ENCODE data around the gene ADAMTSL2.

ADAMTSL2 gene

DNA sequence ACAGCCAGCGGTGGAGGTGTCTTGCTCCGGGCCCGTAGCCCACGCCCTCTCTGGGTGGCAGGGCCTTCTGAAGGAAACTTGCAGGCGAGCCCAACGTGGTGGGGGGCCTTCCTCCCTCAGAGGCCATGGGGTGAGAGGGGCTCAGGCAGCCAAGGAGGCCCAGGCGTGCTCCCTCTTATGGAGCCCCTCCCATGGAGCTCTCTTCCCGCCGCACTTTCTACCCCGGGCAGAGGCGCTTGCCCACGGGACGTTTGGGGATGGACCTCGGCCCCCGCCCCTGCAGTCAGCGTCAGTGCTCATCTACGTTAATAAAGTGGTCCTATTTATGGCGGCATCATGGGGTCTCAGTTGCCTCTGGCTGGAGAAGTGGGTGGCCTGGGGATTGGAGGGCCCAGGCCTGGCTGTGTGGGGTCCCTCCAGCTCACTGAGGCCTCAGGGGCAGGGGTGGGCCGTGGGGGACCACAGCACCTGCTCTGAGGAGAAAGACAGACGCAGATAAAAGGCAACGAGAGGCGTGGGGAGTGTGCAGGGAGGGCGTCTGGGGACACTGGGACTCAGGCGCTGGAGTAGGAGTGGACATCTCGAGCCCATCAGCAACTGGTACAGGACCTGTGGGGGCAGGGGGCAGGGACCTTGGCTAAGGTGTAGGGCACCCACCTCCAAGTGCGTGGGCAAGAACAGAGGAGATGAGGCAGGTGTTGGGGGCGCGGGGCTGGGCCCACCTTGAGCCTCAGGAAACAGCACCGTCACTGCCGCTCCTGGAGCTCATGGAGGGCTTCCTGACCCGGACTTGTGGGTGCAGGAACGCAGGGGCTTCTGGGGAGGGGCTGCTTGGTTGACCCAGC, 40.9 kb downstream of the ADAMTSL2 start:
- DNase-seq (ENCODE audit: low spot score) = no peak

DNA sequence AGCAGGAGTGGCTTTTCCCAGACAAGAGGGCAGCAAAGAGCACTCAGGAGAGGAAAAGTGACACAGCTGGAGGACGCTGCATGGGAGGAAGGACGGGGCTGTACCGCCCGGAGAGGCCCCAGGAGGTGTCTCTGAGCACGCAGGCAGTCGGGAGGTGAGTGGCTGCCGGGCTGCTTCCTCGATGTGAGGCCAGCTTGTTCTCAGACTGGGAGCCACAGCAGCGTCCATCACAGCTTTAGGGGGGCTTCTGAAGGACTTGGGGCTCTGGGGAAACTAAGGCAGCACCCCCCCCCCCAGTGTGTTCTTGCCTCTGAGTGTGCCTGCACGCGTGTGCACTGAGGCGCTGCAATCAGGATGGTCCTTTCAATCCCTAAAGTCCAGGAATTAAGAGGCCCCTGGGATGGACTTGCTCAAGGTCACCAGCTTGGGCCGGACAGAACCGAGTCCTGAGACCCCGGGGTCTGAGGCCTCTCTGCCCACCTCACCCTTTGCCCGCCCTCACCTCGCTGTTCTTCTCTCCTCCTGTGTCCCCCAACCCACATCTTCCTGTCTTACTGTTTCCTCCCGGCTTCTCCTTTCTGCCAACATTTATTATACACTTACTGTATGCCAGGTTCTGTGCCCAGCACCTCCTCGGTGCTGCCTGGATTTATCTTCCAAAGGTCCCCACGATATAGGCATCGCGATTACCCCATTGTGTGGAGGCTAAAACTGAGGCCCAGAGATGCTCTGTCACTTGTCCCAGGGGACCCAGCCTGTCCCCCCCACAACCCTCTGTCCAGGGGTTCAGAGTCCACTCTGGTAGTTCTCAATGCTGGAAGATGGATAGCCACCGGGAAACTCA, 41.7 kb downstream of the ADAMTSL2 start:
- DNase-seq (ENCODE audit: low spot score) = no peak

DNA sequence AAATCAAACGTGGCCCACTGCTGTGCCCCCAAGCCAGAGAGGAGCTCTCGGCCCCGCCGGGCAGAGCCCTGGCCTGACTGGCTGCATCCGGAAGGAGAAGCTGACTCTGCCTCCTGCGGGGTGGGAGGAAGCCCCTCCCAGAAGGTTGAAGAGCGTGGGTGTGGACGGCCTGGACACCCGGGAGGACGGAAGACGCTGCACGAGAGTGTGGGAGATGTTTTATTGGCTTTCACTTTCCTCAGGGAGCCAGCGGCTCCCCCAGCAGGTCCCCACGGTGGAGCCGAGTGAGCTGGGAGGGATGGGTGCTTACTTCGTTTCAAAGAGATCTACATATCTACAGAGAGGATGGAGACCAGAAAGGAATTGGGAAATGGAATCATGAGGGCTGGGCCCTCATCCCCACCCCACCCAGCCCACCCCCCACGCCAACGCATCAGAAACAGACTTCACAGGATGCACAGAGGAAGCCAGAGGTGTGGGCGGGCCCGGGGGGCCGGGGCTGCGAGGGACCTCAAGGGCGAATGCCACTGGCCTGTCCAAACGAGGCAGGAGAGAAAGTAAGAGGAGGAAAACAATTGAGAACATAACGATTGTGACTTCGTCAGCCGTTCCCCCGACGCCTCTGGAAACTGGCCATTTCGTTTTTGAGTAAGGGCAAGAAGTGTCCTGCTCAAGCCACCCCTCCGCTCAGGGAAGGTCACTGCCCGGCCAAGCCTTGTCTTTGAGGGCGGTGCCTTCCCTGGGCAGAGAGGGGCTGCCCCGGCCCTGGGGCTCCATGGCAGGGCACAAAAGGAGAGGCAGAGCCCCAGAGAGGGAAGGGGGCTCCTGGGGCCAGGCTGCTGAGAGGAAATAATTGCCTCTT, 42.6 kb downstream of the ADAMTSL2 start:
- DNase-seq (ENCODE audit: low spot score) = no peak

DNA sequence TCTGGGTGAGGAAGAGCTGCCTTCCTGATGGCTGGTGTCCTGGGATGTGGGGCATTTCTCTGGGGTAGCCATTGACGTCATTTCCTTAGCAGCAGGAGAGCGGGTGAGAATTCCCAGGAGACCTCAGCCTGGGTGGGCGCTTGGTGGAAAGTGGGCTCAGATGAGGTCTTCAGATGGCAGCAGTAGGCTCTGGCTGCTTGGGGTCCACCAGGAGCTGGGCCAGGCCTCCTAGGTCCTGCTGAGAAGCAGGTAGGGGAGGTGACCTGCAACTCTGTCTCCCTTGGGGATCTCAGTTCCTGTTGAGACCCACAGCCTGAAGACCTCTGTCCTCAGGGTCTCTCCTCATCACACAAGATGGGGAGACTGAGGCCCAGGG, 43.2 kb downstream of the ADAMTSL2 start:
- DNase-seq (ENCODE audit: low spot score) = no peak

DNA sequence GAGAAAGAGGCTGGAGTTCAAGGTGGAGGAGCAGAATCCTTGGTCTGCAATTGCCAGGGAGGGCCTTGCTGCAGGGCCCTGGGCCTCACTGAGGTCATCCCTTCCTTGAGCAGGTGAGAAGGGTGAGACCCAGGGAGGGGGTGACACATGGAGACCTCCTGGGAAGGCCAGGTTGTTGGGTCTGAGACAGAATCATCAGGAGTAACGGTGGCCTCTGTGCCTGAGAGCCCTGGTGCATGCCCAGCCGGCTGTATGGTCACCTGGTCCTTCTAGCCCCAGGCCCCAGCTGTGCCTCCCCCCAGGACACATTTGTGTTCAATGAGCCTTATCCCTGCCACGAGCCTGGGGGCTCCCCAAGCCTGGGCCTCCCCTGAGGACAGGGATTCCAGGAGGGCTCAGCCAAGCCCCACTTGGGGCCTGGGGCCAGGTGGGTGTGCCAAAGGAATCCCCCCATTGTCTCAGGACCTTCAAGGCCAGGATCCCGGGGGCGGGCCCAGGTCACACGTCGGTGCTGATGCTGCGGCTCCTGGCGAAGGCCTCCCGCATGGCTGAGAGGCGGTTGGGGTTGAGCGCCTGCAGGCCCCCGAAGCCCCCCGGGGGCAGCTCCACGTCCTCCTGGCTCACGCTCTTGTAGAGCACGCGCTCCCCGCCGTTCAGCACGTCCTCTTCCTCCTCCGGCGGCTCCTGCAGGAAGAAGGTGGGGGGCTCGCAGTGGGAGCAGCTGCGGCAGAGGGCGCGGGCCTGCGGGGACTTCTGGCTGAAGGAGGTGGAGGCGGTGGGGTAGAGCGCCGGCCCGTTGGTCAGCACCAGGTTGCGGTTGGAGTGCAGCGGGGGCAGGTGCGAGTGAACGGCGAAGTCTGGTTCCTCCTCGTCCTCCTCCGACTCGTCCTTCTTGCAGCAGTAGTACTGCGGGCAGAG, 44.3 kb downstream of the ADAMTSL2 start:
- no peak for DNase-seq (ENCODE audit: low spot score)

DNA sequence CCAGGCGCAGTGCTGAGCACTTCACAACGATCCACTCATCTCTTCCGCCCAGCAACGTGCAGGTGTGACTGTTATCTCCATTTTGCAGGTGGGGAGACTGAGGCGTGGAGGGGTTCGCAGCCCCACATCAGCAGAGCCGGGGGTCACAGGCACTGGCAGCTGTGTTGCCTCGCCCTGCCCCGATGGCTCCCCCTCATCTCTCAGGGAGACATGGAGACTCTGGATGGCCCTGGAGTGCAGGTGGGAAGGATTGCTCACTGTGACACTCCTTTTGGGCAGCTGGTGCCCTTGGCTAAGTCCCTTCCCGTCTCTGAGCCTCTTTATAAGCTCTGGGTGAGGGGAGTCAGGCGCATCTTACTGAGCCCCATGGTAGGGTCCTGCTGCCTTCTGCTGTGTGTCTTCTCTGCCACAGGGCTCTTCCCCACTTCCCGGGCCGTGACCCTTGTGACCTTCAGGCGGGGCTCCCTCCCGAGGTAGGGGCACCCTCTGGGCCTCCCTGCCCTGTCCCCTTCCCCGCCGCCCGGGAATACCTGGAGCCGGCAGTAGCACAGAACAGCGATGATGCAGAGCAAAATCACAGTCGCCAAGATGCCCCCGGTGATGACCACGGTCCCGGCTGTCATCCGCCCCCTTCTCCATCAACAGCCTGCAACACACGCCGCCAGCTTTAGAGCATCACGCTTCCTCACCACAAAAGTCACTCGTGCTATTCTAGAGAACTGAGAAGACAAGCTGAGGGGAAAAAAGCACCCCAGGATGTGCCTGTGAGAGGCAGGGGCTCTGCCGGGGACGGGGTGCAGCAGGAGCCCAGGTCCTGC, 45.3 kb downstream of the ADAMTSL2 start:
- DNase-seq (ENCODE audit: low spot score) = no peak

DNA sequence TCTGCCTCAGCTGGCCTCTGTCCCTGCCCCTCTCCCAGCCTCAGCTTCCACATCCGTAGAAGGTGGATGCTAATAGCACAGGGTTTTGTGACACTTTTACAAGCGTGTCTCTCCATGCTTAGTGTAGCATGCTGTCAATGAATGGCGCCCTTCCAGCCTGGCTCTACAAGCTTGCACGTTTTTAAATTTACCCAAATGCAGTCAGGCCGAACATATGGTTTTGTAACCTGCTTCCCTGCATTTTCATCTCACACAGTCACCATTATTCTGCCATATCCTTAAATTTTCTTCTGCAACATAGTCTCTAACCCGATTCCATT, 45.9 kb downstream of the ADAMTSL2 start:
- no peak for DNase-seq (ENCODE audit: low spot score)

DNA sequence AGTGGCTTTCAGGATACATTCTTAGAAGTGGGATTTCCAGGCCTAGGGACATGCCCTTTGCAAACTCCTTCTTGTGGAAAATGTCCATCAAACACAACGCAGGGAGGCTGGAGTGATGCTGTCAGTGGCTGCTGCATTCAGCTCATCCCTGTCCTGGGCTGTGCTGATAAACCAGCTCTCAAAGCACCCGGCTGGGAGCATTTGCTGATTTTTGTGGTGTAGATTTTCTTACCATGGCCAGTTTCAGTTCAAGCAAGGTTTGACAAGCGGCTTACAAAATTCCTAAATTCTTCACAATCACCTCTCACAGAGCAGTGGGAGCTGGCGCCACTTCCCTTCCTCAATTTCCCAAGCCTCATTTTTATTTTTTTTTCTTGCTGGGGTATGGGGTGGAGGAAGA, 46.5 kb downstream of the ADAMTSL2 start:
- no peak for DNase-seq (ENCODE audit: low spot score)

DNA sequence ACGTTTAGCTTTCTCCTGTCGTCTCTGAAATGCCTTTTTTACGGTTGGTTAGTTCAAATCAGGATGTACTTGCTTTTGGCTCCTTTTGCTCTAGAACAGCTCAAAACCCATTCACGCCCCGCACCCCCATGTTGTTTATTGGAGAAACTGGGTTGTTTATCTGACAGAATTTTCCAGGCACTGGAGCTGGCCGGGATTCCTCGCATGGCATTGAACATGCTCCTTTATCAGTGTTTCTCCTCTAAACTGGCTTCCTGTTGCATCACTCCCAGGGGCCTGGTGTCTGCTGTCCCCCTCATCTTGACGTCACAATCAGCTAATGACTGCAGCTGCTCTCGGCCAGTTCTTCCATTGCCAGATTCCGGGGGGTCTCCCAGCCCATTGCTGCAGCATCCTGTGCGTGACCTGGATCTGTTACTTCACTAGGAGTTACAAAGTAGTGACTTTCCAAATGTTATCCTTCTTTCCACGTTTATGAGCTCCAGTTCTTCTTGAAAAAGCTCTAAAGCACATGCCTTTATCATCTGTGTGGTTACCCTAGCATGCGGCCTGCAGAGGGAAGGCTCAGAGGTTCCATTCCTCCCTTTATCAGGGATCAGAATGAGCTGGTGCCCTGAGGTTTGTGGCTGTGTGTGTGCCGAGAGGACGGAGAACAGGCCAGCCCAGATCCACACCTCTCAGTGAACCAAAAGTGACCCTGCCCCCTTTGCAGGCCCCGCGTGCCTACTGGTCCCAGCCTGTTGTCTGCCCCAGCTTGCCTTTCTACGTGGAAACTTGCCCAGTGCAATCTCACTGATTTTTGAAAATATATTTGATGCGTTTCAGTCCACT, 47.2 kb downstream of the ADAMTSL2 start:
- DNase-seq (ENCODE audit: low spot score) = no peak

DNA sequence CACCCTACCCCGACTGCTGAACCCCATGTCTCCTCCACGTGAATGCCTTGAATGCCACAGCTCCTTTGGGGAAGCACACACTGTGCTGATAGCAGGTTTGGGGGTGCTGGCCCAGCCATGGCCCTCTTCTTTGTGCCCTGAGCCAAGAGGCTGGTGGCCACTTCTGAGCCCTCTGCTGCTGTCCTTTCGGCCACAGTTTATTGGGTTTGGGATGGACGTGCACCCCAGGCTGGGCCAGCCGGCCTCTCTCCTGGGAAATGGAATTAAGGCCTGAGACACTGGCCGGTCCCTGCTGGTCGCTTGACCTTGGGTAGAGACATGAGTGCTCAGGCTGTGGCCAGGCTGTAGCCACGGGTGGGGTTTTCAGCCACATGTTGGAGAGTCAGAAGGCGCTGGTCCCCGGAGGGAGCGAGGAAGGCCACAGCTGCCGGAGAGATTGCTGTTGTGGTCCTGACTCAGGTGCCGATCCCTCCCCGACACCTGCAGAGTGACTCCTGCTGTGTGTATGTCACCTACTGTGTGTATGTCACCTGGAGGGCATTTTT, 48.1 kb downstream of the ADAMTSL2 start:
- no peak for DNase-seq (ENCODE audit: low spot score)

DNA sequence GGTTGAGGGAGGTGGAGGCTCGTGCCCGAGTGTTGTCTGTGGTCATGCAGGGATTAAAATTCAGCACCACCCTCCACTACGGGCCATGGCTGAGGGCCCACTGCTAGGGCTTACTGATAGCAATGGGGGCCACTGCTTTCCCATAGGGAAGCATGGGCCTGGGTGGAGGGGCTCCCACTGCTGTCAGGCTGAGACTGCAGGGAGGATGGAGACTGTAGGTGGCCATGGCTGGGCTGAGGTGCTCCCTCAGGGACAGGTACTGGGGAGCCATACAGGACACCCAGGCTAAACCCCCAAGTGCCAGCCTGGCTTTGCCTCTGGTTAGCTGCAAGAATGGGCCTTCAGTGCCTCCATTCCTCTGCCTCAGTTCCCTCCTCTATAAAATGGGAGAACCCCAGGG, 48.6 kb downstream of the ADAMTSL2 start:
- DNase-seq (ENCODE audit: low spot score) = no peak

DNA sequence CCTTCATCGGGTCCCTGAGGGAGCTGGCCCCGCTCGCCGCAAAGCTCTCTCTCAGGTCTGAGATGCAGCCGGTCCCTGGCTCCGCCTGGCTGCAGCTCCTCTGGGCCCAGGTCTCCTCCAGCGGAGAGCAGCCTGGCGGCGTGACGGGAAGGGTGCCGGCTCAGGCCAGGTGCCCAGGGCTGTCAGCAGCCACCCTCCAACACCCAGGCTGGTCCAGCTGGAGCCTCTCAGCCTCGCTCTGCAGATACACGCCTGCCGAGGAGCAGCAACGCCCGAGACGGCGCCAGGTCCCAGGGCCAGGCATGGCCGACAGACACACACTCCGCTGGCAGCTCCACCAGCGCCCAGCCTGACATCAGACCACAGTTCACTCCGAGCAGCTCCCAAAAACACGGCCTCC, 49.1 kb downstream of the ADAMTSL2 start:
- no peak for DNase-seq (ENCODE audit: low spot score)

DNA sequence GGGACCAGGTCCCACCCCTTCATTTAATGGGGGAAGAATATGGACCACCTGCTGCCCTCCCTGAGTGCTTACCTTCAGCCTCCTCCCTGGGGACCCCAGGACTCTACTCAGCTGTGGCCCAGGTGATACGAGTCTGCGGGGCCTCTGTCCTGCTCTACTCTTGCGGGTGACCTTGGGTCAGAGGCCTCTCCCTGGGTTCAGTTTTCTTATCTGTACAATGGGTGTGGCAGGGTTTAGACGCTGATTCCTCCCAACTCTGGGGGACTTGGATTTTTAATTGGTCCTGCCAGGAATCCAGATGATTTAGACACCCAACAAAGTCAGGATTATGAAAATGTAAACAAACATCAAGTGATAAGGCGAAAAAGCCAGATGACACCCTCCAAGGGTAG, 49.7 kb downstream of the ADAMTSL2 start:
- no peak for DNase-seq (ENCODE audit: low spot score)

DNA sequence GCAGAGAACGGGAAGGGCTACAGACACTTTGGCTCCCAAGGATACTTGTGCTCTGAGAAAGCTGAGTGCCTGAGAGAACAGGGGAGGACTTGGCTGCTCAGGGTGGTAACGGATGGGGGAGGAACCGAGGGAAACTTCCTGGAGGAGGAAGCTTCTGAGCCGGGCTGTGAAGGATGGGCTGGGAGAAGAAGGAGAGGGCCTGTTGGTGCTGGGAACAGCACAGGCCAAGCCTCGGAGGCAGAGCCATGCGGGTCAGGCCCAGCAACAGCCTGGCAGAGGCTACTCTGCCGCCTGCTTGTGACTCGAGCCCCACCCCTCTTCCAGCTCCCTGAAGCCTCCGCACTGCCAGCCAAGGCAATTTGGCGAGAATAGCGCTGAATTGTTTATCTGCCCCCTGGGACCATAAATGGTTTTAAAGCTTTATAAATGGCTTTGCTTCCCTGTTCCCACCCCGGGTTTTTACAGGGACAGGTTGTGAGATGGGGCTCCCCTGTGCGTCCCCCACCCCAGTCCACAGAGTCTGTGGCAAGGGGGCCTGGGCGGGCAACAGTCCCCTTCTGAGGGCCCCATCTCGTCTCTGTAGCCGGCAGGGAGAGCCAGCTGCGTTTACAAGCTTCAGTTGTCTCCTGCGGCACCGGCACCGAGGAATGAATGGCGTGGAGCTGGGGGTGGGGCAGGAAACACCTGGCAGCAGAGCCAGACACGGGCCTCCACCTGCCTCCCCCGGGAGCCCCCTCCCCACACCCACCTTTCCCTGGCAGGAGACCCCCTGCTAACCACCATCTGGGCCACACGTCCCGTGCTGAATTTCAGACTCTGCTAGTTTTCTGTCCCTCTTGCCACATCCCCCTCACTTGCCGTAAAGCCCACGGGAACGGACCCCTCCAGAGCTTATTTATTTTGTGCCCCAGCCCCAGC, 50.3 kb downstream of the ADAMTSL2 start:
- DNase-seq (ENCODE audit: low spot score) = no peak

DNA sequence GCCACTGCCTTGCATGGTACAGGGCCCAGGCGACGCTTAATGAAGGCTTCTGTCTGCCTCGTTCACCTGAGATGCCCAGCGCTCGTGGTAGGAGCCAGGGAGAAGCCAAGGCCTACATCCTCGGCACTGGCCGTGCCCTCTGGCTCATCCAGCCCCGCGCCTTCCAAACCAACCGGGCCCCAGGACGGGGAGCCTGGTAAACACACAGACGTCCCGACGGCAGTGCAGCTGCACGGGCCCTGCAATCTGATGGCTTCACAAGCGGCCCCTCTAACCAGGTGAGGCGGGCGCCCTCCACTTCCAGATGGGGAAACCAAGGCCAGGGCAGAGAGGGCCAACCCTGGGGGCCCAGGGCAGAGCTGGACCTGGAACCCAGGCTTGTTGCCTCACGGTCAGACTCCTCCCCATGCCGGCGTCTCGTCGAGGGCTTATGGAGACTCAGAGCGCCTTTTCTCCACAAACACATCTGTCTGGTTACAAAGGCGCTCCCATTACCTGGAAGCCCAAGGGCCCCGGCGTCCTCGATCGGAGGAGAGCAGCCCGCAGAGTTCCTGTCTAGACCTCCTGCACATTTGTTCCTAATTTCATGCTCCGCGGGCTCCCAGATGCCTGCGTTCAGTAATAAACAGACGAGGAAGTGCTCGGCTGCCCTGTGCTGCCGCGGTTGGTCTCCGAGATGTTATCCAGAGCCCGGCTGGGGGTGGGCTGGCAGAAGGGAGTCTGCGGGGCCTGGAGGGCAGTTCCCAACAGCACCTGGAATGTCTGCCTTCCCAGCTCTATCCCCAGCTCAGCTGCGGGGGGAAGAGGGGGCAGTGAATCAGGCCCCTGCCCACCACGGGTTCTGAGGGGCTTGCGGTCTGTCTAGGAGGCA, 51.2 kb downstream of the ADAMTSL2 start:
- no peak for DNase-seq (ENCODE audit: low spot score)

DNA sequence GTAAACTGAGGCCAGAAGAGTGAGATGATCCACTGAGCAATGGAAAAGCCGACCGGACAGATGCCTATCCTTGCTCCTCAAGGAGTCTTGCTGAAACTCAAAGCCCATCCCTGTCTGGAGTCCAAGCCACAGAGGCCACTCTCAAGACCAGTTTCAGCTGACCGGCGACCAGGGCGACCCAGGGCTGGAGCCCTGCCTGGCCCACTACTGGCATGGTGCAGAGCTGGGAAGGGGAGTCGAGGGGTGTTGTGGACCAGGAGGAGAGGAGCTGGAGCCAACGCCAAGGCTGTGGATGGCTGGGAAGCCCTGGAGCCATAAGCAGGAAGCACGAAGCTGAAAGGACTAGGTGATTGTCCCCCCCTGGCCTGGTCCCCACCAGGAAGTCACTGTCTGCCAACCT, 52.5 kb downstream of the ADAMTSL2 start:
- no peak for DNase-seq (ENCODE audit: low spot score)

DNA sequence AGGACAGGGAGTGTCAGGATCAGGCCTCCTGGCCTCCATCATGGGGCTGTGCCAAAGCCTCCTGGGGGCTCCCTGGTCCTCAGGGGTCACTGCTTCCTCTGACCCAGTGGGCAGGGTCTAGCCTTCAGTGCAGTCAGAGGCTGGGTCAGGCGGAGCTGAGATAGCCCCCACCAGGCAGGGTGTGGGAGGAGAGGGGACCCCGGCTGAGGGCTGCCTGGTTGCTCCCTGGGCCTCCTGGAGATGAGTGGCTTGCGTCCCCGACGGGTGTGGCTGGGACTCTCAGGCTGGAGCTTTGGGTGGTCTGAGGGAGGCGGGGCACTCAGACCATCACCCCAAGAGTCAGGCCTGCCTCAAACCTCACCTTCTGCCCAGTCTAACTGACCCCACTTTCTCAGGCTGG, 53.0 kb downstream of the ADAMTSL2 start:
- no peak for DNase-seq (ENCODE audit: low spot score)

All from pons (tissue), 1 donor.